GM18511 (cell line): ENCODE results near the gene PPP1R9A.

Experiments
- ATAC-seq: cut with Tn5 transposase; IDR thresholded peaks from one replicate; pipeline ENCODE4 v1.9.1; 2021; ENCODE audit warnings: mild to moderate bottlenecking, moderate library complexity; ENCODE audit not compliant: unreplicated experiment

Gene PPP1R9A

DNA sequence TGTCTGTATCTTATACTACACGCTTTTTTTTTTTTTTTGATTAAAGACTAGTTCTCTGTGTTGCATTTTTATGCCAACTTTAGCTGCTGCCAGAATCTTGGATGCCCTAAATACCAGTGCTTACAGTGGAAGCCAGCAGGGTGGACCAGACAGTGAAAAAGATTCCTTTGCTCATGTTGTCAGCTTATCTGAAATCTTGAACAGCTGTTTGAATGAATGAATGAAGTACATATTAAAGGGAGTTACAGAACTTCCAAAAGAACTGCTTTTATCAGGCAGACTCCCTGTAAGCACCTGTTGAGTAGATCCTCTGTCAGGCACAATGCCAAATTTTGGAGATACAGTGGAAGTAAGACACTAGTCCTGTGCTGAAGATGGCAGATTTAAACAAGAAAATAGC is 184.9 kb downstream of the PPP1R9A start:
- no peak for ATAC-seq

DNA sequence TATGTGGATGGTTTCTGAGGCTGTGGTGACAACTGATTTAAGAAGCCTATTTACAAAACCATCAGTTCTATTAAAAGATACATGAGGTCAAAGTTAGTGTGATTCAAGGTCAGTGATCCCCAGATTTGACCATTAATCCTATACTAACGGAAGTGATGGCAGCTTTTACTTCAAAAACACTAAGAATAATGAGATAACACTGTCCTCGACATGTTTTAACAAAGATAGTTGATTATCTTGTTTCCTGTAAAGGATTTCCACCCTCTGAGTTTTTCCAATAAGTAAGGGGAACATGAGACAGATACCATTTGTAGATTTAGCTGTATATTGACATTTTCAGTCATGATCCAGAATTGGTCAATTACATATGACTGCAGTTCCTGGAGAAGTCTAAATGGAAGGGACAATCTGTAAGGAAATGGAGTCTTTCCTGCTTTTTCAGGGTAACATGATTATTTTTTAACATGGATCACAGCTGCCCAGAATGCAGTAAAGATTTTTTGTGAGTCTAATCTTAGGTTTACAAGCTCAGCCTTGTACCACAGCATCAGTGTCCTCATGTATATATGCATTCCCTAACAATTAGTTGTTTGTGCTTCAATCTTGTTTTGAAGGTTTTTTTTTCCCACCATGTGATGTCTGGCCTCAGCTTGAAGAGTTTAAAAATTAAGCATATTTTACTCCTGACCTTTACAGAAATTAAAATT is 188.0 kb downstream of the PPP1R9A start:
- no peak for ATAC-seq

DNA sequence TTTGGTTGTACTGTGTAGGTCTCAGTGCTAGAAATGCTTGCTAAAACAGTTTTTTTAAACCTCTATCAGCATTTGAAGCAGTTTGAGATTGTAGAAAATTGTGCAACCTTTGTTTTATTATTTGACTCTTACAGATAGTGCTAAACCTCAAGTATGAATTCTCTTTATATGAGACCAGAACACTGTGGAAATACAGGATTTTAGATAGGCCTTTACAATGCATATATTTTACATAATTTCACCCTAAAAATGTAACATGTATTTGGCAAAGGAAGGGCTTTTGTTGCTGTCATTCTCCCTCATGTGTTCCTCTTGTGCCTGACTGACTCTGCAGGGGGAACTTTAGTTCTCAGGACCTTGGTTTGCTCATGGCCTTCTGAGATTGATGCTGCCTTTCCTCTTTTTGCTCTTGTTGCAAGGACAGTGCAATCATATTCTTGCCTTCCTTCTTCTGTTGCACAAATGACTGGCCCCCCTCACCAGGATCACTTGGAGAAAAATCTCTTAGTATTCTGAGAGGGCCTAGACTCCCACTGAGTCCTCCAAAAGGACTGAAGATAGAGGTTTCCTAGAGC is 188.7 kb downstream of the PPP1R9A start:
- no peak for ATAC-seq

DNA sequence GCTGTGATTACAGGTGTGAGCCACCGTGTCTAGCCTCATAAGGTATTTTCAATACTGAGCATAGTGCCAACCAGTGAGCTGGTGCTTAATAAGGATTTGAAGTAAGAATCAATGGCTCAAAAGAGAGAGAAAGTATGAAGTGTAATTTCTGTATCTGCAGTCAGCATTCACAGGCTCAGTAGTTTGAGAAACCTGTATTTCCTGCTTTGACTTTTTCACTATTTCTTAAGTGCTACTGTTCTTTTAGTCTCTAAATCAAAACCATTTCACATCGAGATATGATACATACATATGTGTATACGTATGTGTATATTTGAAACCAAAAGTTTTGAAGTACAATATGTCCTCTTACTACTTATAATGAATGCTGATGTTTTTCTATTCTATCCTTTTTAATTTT is 189.9 kb downstream of the PPP1R9A start:
- ATAC-seq: no peak

DNA sequence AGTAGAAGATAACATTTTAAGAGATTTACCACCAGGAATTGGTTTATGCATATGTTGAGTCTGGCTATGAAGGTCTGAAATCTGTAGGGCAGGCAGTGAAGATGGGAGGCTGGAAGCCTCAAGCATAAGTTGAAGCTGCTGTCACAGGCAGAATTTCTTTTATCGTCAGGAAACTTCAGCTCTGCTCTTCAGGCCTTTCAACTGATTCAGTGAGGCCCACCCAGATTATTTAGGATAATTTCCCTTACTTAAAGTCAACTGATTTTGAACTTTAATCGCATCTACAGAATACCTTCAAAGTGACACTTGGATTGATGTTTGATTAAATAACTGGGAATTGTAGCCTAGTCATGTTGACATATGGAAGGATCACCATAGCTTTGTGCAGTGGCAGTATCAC is 190.5 kb downstream of the PPP1R9A start:
- no peak for ATAC-seq

DNA sequence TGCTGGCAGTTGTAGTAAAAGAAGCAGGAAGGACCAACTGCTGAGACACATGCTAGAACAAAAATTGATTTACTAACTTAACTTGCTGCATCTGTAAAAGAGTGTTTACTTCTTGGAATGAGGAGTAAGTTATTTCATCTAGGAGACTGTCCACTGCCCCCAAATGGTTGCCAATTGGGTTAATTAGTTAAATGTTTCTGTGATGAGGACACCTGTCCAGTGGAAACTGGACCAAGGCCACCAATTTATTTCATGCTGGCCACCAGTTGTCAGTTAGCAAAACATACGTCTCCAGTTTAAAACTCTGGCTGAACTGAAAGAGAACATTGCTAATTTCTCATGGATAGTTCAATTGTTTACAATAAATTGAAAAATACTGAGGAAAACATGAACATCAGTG is 191.7 kb downstream of the PPP1R9A start:
- no peak for ATAC-seq

DNA sequence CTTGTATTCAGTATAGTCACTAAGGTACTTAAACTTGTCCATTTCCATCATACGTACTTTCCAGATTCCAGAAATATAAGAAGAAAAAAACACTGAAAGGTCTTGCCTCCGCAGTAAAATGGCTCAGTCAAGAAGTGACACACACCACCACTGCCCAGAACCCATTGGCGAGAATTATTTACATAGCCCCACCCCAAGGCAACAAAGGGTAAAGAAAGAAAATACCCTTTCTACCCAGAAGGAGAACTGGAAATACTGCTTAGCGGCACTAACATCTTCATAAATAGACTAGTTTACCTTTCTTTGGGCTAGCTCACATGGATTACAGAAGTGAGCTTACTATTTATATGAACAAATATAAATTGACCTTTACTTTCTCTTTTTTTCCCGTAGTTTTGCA is 194.0 kb downstream of the PPP1R9A start:
- no peak for ATAC-seq

DNA sequence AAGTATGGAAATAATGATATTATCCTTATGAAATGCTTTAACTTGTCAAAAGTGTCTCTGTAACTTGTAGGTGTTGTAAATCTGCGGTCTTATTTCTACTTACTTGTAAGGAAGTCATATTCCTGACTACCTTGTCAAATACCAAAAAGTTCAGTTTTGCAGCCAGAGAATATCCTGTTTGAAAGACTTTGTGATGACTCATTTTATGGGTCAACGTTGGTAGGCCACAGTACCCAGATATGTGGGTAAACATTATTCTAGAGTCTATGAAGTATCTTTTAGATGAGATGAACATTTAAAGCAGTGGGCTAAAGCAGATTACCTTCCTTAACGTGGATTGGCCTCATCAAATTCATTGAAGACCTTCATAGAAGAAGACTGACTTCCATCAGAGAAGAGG is 195.3 kb downstream of the PPP1R9A start:
- ATAC-seq: no peak

DNA sequence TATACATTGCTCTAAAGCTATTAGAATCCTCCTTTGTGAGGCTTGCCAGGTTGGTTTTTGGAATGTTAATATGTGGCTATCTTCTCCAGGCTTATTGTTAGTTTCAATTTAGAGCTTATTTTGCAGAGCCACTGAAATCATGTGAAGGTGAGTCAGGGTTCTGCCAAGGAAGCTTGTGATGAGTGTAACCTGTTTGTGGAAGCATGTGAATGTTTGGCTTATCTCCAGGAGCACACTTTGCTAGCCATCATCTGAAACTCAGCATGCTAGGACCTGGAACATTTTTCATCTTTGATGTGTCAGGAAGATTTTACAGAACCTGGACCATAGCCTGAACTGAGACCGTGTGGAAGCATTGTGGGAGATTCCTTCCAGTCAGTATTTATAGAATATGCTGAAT is 197.3 kb downstream of the PPP1R9A start:
- no peak for ATAC-seq

DNA sequence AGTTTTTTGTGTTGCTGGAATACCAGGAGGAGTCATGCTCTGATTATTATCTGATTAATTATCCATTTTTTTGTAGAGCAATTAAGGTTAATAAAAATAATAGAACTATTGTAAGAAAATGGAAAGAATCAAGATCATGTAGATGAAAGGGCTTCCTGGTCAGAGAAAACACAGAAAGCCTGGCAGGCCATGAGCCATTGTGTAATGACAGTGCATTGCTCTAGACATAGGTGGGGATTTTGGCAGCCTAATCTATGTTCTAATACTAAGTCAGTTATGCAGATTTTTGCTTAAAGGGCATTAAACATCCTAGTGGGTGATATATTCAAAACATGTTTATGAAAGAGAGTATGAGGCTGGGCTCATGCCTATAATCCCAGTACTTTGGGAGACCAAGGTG is 198.2 kb downstream of the PPP1R9A start:
- ATAC-seq: no peak

DNA sequence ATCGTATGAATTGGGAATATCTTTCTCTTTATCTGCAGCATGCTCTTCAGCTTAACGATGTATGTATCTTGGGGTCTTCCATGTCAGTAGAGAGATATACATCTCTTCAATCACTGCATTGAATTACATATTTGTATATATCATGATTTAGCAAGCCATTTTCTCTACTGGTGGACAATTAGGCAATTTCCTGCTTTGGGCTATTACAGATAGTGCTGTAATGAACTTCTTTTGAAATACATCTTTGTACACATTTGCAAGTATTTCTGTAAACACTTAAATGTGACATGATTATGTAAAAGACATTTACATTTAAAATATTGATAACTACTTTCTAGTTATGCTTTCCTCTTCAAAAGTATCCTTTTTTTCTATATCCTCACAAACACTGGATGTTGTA is 199.0 kb downstream of the PPP1R9A start:
- no peak for ATAC-seq

DNA sequence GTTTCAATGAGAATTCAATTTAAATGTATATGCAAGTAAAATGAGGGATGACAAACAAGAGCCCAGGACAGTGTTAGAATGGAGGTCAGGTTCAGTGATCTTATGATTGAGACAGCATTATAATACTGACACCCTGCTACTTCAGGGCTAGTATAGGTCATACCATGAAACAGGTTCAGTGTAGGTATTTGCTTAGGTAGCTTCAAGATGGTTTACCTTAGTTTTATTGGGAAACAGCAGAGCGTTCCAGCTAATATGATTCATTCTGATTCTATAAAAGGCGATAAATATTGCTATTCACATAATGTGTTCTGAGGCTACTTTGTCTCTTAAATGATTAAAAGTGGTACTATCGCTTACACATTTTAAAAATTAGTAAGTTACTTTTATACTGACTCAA is 203.3 kb downstream of the PPP1R9A start:
- ATAC-seq: no peak

DNA sequence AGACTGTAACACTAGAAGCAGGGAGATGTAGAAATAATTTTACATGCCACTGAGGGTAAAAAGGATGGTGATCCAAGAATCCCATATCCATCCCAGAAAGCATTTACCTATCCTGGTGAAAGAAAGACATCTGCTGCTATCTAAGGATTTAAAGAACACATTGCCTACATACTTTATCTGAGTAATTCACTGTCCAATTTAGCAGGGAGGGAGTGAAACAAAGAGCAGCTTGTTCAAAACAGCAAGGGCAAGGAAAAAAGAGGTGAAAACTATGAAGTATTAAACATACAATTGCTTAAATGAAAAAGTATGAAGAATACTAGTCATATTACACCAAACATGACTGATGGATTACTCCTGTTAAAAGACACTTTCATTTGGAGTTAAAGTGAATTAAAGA is 206.2 kb downstream of the PPP1R9A start:
- ATAC-seq: no peak

DNA sequence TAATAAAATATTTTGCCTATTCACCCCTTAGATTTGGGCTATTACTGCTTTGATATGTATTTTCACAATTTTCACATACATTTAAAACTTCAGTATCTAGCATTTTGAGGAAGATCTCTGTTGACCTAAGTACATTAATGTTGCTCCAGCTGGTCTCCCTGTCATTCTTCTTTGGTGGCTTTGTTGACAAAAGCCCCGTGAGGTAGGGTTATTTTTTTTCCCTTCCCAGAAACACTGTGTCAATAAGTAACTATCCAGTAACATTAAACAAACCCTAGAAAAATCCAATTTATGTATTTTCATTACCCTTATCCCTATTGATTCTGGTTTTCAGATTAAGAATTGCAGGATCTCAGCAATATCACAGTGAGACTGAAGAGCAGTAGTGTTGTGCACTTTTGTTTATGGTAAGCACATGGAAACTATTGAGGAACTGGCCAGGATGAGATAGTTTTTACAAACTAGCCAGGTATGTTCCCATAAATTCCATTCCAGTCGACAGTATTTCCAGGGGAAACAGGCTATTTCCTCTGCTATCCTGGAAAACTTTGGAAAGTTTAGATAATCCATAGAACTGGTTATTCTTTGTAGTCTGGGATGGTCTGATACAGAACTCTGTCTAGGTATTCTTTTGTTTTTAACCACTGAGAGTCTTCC is 218.8 kb downstream of the PPP1R9A start:
- ATAC-seq: no peak

DNA sequence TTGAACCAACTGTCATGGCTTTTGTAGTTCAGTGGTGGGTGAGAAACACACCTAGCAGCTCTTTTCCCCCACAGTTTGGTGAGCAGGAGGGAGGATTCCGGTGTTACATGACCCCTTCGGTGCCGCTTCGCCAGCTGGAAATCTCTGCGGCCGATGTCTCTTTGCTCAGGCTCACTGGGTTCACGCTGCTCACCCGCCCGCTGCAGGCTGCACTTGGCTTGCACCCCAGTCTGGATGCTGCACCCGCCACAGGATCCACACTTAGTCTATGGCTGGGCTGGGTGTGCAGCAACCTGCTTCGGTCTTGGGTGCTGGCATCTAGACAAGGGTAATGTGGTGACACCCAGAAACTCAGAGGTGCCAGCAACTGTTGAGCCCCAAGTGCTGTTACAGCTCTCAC is 225.1 kb downstream of the PPP1R9A start:
- ATAC-seq: no peak

DNA sequence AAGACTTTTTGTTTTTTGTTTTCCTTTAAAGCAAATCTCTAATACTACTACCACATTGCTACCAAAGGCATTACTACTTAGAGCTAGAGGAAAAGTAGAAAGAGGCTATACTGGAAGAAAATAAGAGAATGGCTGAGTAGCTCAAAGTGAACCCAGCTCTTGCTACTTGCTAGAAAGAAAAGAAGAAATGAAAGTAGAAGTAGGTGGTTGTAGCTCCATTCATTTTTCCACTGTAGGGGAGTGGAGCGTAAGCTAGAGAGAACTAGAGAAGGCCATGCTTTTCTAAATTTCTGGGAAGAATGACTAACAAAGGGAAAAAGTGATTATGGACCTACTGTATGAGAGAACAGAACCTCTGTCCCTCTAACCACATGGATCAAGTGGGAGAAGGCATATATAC is 232.5 kb downstream of the PPP1R9A start:
- ATAC-seq: no peak

DNA sequence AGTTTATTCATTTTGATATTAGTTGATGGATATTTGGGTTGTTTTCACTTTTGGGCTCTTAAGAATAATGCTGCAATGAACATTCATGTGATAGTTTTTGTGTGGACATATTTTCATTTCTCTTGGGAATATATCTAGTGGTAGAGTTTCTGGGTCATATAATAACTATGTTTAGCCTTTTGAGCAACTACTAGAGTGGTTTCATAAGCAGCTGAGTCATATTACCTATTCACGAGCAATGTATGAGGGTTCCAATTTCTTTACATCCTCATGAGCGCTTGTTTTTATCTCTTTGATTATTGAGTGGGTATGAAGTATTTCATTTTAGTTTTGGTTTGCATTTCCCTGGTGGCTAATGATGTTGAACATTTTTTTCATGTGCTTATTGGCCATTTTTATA is 234.4 kb downstream of the PPP1R9A start:
- ATAC-seq: no peak

DNA sequence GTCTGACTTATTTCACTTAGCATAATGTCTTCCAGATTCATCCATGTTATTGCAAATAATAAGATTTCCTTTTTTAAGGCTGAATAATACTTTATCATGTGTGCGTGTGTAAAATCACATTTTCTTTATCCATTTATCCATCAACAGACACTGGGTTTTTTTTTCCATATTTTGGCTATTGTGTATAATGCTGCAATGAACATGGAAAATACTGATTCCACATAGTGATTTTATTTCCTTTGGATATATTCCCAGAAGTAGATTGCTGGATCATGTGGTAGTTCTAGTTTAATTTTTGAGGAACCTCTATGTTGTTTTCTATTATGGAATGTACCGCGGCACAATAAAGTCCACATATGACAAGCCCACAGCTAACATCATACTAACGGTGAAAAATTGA is 236.9 kb downstream of the PPP1R9A start:
- ATAC-seq: no peak

DNA sequence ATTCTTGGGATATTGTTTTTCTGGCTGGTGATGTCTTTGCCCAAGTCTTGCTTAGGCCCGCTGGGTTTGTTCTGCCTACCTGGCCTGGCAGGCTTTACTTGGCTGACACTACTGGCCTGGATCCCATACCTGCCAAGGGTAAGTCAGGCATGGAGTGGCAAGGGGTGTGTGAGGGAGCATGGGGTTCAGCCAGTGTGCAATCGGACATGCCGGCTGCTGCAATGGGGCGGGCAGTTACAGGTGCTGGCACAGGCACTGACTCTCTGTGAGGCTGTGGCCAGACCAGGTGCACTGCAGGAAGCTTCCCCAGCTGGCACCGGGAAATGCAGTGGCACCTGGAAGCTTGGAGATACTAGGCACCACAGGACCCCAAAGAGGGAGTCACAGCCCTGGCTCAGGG is 248.6 kb downstream of the PPP1R9A start:
- no peak for ATAC-seq

DNA sequence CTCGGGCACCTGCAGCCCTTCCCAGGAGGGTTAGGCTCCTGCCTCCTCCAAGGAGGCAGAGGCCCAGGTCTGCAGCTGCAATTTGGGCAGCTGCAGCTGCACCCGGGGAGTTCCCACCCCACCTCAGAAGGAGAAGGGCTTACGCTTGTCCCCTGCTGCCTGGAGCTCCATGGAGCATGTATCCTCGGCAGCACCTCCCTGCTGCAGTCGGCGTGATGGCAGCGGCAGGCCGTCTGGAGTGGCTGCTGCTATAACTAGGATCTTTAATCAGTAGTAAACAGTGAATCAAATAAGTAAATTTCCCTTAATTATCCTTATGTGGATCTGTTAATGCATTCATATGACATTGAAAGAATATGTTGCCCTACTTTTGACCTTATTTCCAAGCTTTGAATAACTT is 250.0 kb downstream of the PPP1R9A start:
- ATAC-seq: no peak

DNA sequence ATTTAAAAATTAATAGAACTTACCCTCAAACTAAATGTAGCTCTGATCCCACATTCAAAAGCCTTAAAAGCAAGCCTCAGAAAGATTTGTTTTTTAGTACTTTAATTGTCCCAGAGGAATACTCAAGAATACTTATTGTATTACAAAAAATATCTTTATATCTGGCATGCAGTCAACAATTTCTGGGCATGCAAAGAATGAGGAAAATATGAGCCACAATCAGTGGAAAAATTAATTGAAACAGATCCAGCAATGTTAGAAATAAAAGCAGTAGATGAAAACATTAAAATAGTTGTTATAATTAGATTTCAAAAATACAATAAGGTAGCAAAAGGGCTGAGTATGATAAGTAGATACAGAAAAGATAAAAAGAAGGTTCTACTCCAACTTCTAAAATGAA is 262.3 kb downstream of the PPP1R9A start:
- ATAC-seq: no peak

DNA sequence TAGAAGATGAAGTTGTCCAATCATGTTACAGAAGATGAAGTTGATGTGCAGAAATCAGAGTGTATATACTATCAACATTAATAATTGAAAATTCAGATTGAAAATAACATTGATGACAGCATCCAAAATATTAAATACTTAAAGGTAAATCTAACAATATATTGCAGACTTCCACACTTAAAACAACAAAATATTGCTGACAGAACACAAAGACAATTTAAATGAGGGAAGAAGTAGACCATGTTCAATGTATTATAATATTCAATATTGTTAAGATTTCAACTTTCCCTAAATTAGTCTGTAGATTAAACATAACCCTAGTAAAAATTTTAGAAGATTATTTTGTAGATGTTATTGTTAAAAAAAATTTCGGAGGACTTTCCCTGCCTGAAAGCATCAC is 265.0 kb downstream of the PPP1R9A start:
- no peak for ATAC-seq

DNA sequence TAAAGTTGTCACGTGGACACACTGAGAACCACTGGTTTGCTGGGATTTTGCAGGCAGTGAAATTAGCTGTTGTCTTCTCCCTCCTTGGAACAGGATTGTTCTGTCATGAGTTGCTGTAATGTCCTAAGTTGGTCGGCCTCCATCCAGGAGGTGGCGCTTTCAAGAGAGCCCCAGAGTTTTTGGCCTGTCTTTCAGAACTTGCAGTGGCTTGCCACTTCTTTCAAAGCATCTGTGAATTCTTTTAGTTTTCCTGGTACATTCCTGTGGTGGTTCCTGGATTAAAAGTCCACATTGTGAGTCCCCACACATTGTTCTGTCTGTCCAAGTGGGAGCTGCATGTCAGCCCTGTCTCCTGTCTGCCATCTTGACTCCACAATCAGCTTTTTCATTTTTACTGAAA is 283.1 kb downstream of the PPP1R9A start:
- no peak for ATAC-seq
